ENCODE measurements around the gene TMUB1. TPM values are rescaled to one million over a fixed set of nuclear protein-coding genes. Genes with fewer than 3 reads are reported as not detected.
A peak's percentile ranks its signal among the peaks of the same experiment; 100 is the strongest.

TMUB1 gene
- total and polyA plus RNA-seq, 11 donors, result 21.8 to 82.6 (median 37.9) TPM

DNA sequence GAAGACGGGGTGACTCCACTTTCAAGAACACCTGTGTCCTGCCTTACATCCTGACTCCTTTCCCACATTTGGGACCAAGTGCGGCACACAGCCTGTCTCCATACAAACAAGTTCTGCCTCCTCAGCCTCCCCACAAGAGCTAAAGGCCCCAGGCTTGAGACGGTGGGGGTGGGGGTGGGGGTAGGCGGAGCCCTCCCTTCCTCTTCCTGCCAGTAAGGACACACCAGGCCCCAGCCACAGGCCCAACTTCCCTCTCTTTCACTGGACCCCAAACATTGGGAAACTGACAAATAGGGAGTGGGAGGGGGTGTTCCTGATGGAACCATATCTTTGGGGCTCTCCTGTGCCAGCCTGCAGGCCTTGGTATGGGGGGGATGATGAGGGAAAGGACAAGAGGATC, 30.2 kb downstream of the TMUB1 start:
- Histone ChIP-seq H3K4me1 (peaks cover 0 to 32% (median 14%) of the 10 kb centered on the region in 12 donors), H3K9me3 (no peaks in the 10 kb centered on the region), H3K36me3 (no peaks in the 10 kb centered on the region), H3K27ac (no peak overlapping the region), H3K4me3 (no peak overlapping the region), H3K27me3 (peaks cover 0 to 3% (median 0%) of the 10 kb centered on the region in 9 donors)
- WGBS, 4 donors, result 58 to 76% (median 70%) methylated on average over 4 of the region's 4 CpGs
- intact Hi-C loops (cut with DNase I), result loop anchor here in 1 of 10 donors (10.0 kb wide), 1 partner anchor 172 kb away; the partner anchor contains the start of gene ABCF2
- ATAC-seq, result no peak
- TF ChIP-seq, protein P1, sequence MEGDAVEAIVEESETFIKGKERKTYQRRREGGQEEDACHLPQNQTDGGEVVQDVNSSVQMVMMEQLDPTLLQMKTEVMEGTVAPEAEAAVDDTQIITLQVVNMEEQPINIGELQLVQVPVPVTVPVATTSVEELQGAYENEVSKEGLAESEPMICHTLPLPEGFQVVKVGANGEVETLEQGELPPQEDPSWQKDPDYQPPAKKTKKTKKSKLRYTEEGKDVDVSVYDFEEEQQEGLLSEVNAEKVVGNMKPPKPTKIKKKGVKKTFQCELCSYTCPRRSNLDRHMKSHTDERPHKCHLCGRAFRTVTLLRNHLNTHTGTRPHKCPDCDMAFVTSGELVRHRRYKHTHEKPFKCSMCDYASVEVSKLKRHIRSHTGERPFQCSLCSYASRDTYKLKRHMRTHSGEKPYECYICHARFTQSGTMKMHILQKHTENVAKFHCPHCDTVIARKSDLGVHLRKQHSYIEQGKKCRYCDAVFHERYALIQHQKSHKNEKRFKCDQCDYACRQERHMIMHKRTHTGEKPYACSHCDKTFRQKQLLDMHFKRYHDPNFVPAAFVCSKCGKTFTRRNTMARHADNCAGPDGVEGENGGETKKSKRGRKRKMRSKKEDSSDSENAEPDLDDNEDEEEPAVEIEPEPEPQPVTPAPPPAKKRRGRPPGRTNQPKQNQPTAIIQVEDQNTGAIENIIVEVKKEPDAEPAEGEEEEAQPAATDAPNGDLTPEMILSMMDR (IDR thresholded peaks at IDR 0.05), result no peak
- no peak for TF ChIP-seq POLR2A (IDR thresholded peaks at IDR 0.05)
- no peak for DNase-seq

DNA sequence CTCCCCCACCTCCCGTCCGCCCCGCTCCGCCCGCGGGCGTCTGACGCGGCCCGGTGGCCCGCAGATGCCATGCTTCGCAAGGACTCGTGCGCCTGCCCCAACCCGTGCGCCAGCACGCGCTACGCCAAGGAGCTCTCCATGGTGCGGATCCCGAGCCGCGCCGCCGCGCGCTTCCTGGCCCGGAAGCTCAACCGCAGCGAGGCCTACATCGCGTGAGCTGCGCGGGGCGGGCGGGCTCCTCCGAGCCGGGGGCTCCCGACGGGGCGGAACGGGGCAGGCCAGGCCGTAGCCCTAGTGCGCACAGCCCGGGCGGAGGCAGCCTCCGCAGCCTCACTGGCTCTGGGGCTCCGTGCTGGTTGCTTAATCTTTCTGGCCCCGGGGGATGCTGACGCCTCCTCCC, 32.2 kb downstream of the TMUB1 start:
- ATAC-seq (peak in 3 of 4 donors; percentile 51 to 78 (median 69)), DNase-seq (peak; percentile 55 to 84 (median 67))
- H3K36me3 ChIP-seq, result peaks cover 0 to 2% (median 0%) of the 10 kb centered on the region in 9 donors
- peaks cover 0 to 23% (median 9%) of the 10 kb centered on the region in 12 donors for H3K4me1 ChIP-seq
- WGBS, 4 donors, result 2 to 7% (median 3%) methylated on average over 38 to 50 of the region's 50 CpGs
- peak overlapping the region in 7 of 12 donors; percentile 4 to 34 (median 29) for H3K4me3 ChIP-seq
- H3K27me3 ChIP-seq, result peaks cover 0 to 3% (median 0%) of the 10 kb centered on the region in 9 donors
- TF ChIP-seq, protein P1 (IDR thresholded peaks at IDR 0.05), result no peak
- TF ChIP-seq POLR2A (IDR thresholded peaks at IDR 0.05), result no peak
- intact Hi-C loops (cut with DNase I), result loop anchor here in 1 of 10 donors (10.0 kb wide), 1 partner anchor 174 kb away; the partner anchor contains the start of gene ABCF2
- H3K9me3 ChIP-seq, result no peaks in the 10 kb centered on the region
- no peak overlapping the region for H3K27ac ChIP-seq

DNA sequence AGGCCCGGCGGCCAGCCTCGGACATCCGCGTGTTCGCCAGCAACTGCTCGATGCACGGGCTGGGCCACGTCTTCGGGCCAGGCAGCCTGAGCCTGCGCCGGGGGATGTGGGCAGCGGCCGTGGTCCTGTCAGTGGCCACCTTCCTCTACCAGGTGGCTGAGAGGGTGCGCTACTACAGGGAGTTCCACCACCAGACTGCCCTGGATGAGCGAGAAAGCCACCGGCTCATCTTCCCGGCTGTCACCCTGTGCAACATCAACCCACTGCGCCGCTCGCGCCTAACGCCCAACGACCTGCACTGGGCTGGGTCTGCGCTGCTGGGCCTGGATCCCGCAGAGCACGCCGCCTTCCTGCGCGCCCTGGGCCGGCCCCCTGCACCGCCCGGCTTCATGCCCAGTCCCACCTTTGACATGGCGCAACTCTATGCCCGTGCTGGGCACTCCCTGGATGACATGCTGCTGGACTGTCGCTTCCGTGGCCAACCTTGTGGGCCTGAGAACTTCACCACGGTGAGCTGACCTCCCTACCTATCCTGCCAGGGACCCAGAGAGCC, 34.3 kb downstream of the TMUB1 start:
- intact Hi-C loops (cut with DNase I), result no loop called here
- peaks cover 0 to 21% (median 7%) of the 10 kb centered on the region in 9 donors for H3K36me3 ChIP-seq
- no peak for DNase-seq

More for the DNA sequence above, 34.3 kb downstream of the TMUB1 start:
- Histone ChIP-seq H3K27ac (no peak overlapping the region), H3K4me1 (peaks cover 0 to 23% (median 9%) of the 10 kb centered on the region in 12 donors), H3K4me3 (no peak overlapping the region), H3K27me3 (peaks cover 0 to 3% (median 0%) of the 10 kb centered on the region in 9 donors), H3K9me3 (no peaks in the 10 kb centered on the region)
- no peak for TF ChIP-seq POLR2A (IDR thresholded peaks at IDR 0.05)
- TF ChIP-seq, protein P1 (IDR thresholded peaks at IDR 0.05), result no peak
- ATAC-seq, result no peak
- 90 to 93% (median 92%) methylated on average over 33 to 38 of the region's 38 CpGs for WGBS, 4 donors

Measured in heart left ventricle (tissue), 16 donors.